ENCODE data around the gene MT1M.
"Not testable (repeated sequence)": the region's sequence is repeated elsewhere in the genome, so short reads cannot be mapped to it uniquely, and the experiment has no call there.

MT1M gene

DNA sequence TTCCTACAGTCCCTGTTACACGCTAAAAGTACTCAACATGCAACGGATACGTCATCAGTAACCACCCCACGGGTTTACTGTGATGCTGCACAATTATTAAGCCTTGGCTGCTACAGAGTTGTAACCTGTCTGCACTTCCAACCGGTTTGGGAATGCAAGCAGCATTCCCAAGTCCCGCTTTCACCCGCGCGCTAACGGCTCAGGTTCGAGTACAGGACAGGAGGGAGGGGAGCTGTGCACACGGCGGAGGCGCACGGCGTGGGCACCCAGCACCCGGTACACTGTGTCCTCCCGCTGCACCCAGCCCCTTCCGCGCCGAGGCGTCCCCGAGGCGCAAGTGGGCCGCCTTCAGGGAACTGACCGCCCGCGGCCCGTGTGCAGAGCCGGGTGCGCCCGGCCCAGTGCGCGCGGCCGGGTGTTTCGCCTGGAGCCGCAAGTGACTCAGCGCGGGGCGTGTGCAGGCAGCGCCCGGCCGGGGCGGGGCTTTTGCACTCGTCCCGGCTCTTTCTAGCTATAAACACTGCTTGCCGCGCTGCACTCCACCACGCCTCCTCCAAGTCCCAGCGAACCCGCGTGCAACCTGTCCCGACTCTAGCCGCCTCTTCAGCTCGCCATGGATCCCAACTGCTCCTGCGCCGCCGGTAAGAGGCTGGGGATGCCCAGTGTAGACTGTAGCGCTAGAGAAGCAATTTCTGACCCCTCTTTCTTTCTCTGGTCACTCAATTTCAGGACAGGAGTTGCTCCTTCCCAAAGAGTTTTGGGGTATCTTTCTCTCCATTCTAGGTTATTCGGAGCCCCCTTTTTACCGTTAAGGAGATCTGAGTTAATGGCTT lies 24.2 kb upstream of the MT1M start, which contains the start of gene MT2A:
Gene MT2A (plus strand): TSS at position 542 of the 833 bp plus-strand sequence. CDS start 72 bp downstream, at position 614.
- in situ Hi-C loops (cut with MboI; ENCODE audit: low pct_unique_long_range_greater_than_20kb, low sequenced_read_pairs): no loop called here
- peak; percentile 97 for DNase-seq

DNA sequence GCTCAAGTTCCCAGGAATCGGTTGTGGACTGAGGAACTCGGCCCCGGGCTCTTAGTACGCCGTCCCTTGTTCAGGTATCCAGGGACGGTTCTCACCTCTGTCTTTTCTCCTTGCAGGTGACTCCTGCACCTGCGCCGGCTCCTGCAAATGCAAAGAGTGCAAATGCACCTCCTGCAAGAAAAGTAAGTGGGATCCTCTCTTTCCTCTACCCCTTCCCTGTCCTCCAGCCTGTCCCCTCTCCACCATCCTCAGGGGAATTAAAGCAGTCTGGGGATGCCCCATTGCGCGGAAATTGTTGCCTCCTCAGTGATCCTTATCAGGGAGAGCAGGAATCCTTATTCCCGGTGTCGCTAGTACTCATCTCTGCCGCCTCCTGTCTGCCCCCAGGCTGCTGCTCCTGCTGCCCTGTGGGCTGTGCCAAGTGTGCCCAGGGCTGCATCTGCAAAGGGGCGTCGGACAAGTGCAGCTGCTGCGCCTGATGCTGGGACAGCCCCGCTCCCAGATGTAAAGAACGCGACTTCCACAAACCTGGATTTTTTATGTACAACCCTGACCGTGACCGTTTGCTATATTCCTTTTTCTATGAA lies 23.5 kb upstream of the MT1M start:
- no peak for DNase-seq
- in situ Hi-C loops (cut with MboI; ENCODE audit: low pct_unique_long_range_greater_than_20kb, low sequenced_read_pairs): no loop called here

DNA sequence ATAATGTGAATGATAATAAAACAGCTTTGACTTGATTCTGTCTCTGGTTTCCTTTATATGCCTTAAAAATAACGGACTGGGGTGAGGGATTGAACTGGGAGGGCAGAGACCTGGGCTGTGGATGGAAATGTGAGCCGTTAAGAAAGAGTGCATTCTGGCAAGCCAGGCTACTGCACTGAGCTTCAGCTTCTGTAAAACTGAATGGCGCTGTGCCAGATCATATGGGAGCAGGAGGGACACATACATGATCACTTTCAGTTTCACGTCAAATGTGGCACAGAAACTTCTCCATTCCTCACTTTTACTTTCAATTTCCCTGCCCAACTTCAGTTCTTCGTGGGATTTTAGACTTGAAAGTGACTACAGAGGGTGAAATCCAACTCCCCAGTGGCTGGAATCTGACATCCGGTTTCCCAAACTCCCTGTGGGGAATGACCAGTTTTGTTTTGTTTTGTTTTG lies 23.0 kb upstream of the MT1M start:
- peak; percentile 85 for DNase-seq
- in situ Hi-C loops (cut with MboI; ENCODE audit: low pct_unique_long_range_greater_than_20kb, low sequenced_read_pairs): no loop called here

DNA sequence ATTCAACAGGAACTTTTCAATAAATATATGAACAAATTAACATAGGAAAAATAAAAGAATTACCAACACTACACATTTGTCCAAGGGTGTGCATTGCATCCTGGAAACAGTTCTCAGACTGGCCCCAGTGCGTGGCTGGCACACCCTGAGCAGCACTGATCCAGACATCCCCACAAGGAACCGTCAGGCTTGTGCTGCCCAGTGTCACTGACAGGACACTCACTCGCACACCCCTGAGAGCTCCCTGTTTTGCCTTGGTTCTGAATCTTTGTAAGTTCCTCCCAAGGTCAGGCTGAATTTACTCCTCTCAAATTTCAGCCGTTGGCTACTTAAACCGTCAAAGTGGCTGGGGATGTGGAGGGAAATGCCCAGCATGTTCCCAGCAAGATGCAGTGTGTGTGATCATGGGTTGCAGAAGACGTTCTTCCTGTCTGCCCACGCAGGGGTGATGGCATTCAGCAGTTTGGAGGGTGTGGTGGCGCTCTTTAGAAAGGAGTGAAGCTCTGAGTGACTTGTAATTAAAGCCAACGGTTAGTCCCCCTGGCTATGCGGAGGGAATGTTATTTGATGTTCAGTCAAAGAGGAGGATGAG lies 22.3 kb upstream of the MT1M start:
- in situ Hi-C loops (cut with MboI; ENCODE audit: low pct_unique_long_range_greater_than_20kb, low sequenced_read_pairs): no loop called here
- peak; percentile 79 for DNase-seq

DNA sequence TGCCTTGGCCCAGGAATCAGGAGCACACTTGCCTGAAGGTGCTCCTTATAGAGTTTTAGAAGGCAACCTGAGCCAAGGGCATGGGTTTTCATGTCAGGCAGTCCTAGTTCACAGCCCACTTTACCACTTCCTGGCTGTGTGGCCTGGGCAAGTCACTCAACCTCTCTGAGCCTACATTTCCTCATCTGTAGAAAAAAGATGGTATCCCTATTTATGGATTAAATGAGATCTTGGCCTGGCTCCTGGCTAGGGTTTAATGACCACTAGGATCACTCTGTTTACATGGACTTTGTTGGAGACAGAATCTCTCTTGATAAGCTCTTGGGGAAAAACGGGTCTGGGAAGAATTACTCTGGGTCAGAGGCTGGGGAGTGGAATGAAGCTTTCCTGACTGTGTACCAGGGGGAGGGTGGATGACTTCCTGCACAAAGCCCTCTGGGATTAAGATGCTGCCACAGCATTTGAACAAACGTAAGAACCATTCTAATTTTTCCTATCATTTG lies 21.8 kb upstream of the MT1M start:
- DNase-seq: no peak
- in situ Hi-C loops (cut with MboI; ENCODE audit: low pct_unique_long_range_greater_than_20kb, low sequenced_read_pairs): no loop called here

DNA sequence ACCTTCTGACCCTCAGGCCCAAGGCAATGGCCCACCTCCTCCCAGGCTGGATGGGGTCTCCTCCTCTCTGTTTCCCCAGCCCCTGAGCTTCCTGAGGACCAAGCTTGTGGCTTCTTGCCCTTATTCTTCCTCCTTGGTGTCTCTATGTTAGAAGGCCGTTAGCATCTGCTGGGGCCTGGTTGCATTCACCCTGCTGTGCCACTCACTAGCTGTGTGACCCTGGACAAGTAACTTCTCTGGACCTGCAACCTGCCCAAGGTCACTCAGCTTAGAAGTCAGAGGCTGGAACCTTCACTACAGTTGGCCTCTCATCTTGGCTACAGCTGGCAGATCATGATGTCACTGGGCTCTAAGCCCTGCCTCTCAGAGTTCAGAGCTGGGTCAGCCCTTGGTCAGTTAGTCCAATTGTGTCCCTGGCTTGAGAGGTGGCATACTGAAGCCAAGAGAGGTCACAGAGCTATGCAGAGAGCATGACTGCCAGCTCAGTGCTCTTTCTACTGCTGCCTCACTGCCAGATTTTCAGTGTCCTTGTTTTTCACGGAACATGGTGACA lies 21.1 kb upstream of the MT1M start:
- in situ Hi-C loops (cut with MboI; ENCODE audit: low pct_unique_long_range_greater_than_20kb, low sequenced_read_pairs): no loop called here
- no peak for DNase-seq

DNA sequence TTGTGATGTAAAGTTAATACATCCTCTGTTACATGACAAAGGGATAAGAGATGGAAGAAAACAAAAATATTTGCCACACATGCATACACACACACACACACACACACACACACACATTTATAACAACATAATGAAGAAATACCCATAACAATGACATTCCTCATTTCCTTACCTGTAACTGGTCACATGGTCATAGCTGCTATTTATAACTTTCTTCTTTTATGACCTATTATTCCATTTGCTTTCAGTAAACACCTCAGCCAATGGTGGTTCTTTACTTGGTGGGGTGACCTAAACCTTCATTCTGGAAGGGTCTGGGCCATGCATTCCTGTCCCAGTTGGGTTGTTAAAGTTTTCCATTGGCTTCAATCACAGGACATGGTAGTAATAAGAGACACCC lies 18.8 kb upstream of the MT1M start:
- DNase-seq: no peak
- in situ Hi-C loops (cut with MboI; ENCODE audit: low pct_unique_long_range_greater_than_20kb, low sequenced_read_pairs): no loop called here

DNA sequence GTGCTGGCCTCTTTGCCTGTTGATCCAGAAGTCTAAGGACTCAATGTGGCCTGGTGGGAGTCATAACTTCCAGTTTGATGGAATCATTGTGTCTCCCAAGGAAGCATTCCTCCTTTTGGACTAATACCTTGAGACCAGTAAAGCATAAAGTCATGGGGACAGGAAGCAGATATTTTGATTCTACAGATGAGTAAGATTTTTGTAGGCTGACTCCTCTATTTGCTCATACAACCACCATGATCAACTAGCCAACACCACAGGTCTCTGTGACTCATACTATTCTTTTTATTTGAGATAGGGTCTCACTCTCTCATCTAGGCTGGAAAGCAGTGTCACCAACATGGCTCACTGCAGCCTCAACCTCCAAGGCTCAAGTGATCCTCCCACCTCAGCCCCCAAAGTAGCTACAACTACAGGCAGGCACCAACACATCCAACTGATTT lies 17.9 kb upstream of the MT1M start:
- no peak for DNase-seq
- in situ Hi-C loops (cut with MboI; ENCODE audit: low pct_unique_long_range_greater_than_20kb, low sequenced_read_pairs): no loop called here

DNA sequence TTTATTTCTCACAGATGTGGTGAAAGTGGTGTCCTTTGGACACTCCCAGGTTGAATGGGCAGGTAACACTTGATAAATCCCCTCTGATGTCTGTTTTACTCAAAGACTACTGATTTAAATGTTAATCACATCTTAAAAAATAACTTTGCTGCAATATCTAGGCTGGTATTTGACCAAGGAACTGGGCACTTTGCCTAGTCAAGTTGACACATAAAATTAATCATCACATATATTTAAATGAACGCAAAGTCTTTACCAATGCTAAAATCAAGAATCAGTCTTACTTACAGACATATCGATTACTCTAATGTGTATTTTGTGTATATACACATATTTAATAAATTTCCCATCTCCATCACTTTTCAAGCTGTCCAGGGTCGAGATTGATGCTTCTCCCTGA lies 17.1 kb upstream of the MT1M start:
- in situ Hi-C loops (cut with MboI; ENCODE audit: low pct_unique_long_range_greater_than_20kb, low sequenced_read_pairs): no loop called here
- DNase-seq: no peak

DNA sequence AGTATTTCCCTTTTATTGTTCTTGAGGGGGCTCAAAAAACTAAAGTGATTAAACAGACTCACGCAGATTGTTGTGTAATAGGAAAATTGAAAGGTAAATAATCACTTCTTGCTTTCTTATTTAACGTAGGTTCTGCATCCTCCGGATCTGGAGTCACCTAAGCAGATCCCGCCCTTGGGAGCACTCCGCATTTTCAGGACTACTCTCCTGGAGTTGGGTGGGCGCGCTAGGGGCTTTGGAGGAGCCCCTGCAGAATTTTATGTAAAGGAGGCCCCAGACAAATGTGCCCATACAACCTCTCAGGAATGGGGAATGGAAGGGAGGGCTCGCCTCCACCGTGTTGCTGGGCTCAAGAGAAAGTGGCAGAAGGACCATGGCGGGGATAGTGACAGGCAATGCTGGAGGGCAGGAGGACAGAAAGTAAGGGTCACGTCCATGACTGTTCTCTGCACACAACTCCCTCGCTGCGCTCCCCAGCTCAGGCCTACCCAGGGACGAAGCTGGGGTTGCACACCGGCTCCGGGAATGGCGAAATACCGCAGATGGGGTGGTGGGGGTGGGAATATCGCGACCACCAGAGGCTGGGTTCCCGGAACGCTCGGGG lies 15.7 kb upstream of the MT1M start:
- in situ Hi-C loops (cut with MboI; ENCODE audit: low pct_unique_long_range_greater_than_20kb, low sequenced_read_pairs): no loop called here
- no peak for DNase-seq

DNA sequence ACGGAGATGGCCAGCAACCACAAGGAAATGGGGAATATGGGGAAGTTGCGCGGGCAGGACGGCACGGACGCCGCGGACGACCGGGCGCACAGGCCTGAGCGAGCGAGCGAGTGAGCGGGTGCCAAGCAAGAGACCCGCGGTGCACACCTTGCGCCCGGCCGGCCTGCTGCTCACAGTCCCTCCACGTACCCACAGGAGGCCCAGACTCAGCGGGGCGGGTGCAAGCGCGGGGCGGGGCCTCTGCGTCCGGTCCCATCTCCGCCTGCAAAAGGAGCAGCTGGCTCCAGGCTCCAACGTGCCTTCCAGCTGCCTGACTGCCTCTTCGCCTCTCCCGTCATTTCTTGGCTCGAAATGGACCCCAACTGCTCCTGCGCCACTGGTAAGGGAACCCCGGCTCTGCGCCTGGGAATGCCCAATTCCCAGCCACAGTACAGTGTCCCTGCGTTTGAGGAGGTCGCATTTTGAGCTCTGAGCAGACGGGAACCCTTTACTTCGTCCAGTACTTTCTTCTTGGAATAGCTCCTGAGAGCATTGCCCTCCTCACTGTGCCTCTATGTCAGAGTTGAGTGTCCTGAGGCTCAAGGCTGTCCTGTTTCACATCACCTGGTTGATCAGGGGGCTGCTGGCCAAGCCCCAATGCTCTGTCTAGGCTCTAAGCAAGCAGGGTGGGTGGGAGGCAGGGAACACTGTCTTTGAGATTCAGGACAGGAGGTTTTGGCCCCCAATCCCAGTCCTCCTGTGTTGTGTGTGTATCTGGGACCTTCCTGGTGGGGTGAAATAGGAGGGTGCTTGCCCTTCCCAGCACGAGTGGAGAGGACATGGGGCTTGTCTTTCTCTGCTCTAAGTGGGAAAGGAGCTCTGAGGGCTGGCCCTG lies 15.0 kb upstream of the MT1M start:
- DNase-seq: no peak
- in situ Hi-C loops (cut with MboI; ENCODE audit: low pct_unique_long_range_greater_than_20kb, low sequenced_read_pairs): no loop called here

DNA sequence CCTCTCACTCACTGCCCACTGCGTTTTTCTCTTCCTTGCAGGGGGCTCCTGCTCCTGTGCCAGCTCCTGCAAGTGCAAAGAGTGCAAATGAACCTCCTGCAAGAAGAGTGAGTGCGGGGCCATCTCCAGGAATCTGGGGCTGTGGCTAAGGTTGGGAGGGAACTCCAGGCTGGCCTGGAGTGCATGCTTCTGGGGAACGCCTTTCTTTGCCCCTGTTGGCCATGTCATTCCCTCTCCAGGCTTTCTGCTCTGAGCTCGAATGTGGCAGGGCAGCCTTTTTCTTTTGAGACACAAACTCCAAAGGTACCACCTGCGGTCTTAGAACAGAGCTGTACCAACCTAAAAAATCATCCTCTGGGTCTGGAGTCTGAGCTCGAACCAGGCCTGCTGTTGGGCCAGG lies 14.3 kb upstream of the MT1M start:
- in situ Hi-C loops (cut with MboI; ENCODE audit: low pct_unique_long_range_greater_than_20kb, low sequenced_read_pairs): no loop called here
- DNase-seq: no peak

DNA sequence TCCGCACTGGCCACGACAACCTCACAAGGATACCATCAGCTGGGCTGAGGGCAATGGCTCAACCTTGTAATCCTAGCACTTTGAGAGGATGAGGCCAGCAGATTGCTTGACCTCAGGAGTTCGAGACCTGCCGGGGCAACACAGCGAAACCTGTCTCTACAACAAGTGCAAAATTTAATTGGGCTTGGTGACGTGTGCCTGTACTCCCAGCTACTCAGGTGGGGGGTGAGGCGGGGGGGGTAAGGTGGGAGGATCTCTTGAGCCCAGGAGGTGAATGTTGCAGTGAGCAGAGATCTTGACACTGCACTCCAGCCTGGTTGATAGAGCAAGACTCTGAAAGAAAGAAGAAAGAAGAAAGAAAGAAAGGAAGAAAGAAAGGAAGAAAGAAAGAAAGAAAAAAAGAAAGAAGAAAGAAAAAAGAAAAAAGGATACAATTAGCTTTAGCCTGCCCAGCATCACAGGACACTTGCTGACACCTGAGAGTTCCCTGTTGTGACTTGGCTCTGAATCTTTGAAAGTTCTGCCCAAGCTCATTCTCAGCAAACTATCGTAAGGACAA lies 12.0 kb upstream of the MT1M start:
- in situ Hi-C loops (cut with MboI; ENCODE audit: low pct_unique_long_range_greater_than_20kb, low sequenced_read_pairs): no loop called here

DNA sequence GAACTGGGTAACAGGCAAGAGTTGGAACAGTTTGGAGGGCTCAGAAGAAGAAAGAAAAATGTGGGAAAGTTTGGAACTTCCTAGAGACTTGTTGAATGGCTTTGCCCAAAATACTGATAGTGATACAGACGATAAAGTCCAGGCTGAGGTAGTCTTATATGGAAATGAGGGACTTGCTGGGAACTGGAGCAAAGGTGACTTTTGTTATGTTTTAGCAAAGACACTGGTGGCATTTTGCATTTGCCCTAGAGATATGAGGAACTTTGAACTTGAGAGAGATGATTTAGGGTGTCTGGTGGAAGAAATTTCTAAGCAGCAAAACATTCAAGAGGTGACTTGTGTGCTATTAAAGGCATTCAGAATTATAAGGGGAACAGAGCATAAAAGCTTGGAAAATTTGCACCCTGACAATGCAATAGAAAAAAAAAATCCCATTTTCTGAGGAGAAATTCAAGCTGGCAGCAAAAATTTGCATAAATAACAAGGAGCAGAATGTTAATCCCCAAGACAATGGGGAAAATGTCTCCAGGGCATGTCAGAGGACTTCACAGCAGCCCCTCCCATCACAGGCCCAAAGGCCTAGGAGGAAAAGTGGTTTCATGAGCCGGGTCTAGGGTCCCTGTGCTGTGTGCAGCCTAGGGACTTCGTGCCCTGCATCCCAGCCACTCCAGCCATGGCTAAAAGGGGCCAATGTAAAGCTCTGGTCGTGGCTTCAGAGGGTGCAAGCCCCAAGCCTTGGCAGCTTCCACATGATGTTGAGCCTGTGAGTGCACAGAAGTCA lies 10.6 kb upstream of the MT1M start:
- in situ Hi-C loops (cut with MboI; ENCODE audit: low pct_unique_long_range_greater_than_20kb, low sequenced_read_pairs): not testable (repeated sequence)

More for the DNA sequence above, 12.0 kb upstream of the MT1M start:
- no peak for DNase-seq

DNA sequence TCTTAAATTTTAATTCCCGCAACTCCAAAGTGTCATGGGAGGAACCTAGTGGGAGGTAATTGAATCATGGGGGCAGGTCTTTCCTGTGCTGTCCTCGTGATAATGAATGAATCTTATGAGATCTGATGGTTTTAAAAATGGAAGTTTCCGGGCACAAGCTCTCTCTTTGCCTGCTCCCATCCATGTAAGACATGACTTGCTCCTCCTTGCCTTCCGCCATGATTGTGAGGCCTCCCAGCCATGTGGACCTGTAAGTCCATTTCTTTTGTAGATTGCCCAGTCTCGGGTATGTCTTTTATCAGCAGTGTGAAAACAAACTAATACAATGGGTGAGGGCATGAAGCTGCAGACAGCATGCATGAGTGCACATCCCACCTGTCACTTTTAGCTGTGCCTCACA lies 9.3 kb upstream of the MT1M start:
- in situ Hi-C loops (cut with MboI; ENCODE audit: low pct_unique_long_range_greater_than_20kb, low sequenced_read_pairs); DNase-seq: not testable (repeated sequence)

More for the DNA sequence above, 10.6 kb upstream of the MT1M start:
- not testable (repeated sequence) for DNase-seq

DNA sequence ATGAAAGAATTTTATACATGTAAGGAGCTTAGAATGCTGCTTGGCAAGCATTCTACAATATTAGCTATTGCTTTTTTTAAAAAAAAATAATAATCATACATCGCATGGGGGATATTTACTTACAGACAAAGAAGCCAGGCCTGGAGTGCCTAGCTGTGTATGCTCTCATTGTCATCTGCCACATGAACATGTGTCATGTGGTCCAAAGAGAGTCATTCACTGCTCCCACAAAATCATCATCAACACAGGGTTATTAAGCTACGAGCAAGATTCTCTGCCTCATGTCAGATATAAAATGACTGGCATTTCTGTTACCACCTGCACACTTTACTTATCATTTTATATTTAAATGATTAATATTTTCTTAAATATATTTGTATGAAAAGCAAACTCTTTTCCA lies 8.8 kb upstream of the MT1M start:
- no peak for DNase-seq
- in situ Hi-C loops (cut with MboI; ENCODE audit: low pct_unique_long_range_greater_than_20kb, low sequenced_read_pairs): no loop called here

DNA sequence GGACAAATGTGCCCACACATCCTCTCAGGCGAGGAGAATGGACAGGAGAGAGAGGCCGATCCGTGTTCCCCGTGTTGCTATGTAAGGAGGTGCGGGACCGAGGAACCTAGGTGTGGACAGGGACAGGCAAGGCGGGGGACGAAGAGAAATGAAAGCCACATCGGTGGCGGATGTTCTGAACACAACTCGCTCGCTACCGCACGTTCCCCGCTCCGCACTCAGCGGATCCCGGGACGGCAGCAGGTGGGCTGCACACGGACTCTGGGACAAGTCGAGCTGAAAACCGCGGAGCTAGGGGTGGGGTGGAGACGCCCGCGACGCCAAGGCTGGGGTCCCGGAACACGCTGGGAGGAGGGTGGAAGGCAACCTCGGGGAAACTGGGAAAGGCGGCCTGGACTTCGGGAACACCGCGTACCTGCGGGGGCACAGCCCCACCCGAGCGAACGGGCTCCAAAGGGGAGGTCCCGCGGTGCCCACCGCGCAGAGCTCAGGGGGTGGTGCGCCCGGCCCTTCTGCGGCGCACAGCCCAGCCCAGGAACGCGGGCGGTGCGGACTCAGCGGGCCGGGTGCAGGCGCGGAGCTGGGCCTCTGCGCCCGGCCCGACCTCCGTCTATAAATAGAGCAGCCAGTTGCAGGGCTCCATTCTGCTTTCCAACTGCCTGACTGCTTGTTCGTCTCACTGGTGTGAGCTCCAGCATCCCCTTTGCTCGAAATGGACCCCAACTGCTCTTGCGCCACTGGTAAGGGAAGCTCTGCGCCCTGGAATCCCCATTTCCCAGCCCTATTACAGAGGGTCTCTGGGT lies 7.1 kb upstream of the MT1M start, which contains the start of gene MT1E:
Gene MT1E (plus strand): TSS at position 642 of the 803 bp plus-strand sequence. CDS start 71 bp downstream, at position 713.
- DNase-seq: peak; percentile 93
- in situ Hi-C loops (cut with MboI; ENCODE audit: low pct_unique_long_range_greater_than_20kb, low sequenced_read_pairs): no loop called here

Data from KBM-7 (cell line).